MM.1S (cell line): ENCODE data around the gene GTF3C5.

ENCODE experiments used
- CTCF ChIP-seq: fragments of 300-600 bp; sonication (generic); IDR thresholded peaks from 2 replicates; pipeline ENCODE4 v1.5.1; 2016; ENCODE audit warnings: antibody characterized with exemption, low read length, mixed read lengths
- EZH2phosphoT487 ChIP-seq: fragments of 300-600 bp; sonication (generic); IDR thresholded peaks from 2 replicates; pipeline ENCODE4 v1.6.1; 2018; ENCODE audit warnings: antibody characterized with exemption, low read length

- no peak for TF ChIP-seq EZH2phosphoT487
- no peak for TF ChIP-seq CTCF
Observed at GRCh38 chr9:133067006-133067405, 36.2 kb downstream of the GTF3C5 start.
